Keratinocyte (primary cell): ENCODE data around the gene ARPC1B. TPM values are rescaled to one million over a fixed set of nuclear protein-coding genes. Genes with fewer than 3 reads are reported as not detected.

ENCODE experiments used
- DNase-seq: peaks from one replicate; pipeline ENCODE4 v3.0.0-alpha.2; 2011; ENCODE audit warnings: low read depth, missing footprints, low spot score
- FAIRE-seq: peaks from 2 replicates; lab custom pipeline; 2011; peaks lifted over from hg19 to GRCh38; lab: Jason Lieb, UNC
- H2AFZ ChIP-seq: 2 replicates; pipeline ENCODE4 v1.6.0; 2012; ENCODE audit warnings: low read length, control low read depth, inconsistent platforms; ENCODE audit not compliant: control insufficient read depth
- H3K27ac ChIP-seq: 2 replicates; pipeline ENCODE4 v1.5.1; 2011; ENCODE audit warnings: low read length; ENCODE audit not compliant: control insufficient read depth, insufficient read depth
- H3K27me3 ChIP-seq: 3 replicates; pipeline ENCODE4 v1.6.0; 2011; ENCODE audit warnings: low read length; ENCODE audit not compliant: control insufficient read depth, insufficient read depth; ENCODE audit errors: extremely low read depth
- H3K36me3 ChIP-seq, 2 experiments: 2 replicates in 1 of 2; 3 replicates in 1 of 2; pipeline ENCODE4 v1.5.1; 2011; ENCODE audit warnings: low read length in 2 of 2, mild to moderate bottlenecking in 1 of 2; ENCODE audit not compliant: control insufficient read depth in 2 of 2, insufficient read depth in 2 of 2; ENCODE audit errors: extremely low read depth in 1 of 2
- H3K4me1 ChIP-seq: 3 replicates; pipeline ENCODE4 v1.5.1; 2011; ENCODE audit warnings: low read length; ENCODE audit not compliant: control insufficient read depth, insufficient read depth; ENCODE audit errors: extremely low read depth
- H3K4me2 ChIP-seq: 3 replicates; pipeline ENCODE4 v1.6.0; 2011; ENCODE audit warnings: low read depth, low read length; ENCODE audit not compliant: control insufficient read depth, insufficient read depth; ENCODE audit errors: extremely low read depth
- H3K4me3 ChIP-seq, 3 experiments: fragments of 200-600 bp in 1 of 3; sonication (generic) in 1 of 3; 2 replicates in 2 of 3; 3 replicates in 1 of 3; pipeline ENCODE4 v1.5.1; 2011 to 2016; ENCODE audit warnings: low read length in 3 of 3, mild to moderate bottlenecking in 3 of 3, control low read depth in 2 of 3, inconsistent platforms in 1 of 3, low read depth in 1 of 3, mixed read lengths in 1 of 3, mixed run types in 1 of 3, moderate library complexity in 1 of 3; ENCODE audit not compliant: control insufficient read depth in 2 of 3, insufficient read depth in 2 of 3; ENCODE audit errors: extremely low read depth in 1 of 3
- H3K79me2 ChIP-seq: 2 replicates; pipeline ENCODE4 v1.6.0; 2012; ENCODE audit warnings: low read length; ENCODE audit not compliant: control insufficient read depth, insufficient read depth
- H3K9ac ChIP-seq: 3 replicates; pipeline ENCODE4 v1.6.0; 2011; ENCODE audit warnings: low read length; ENCODE audit not compliant: control insufficient read depth, insufficient read depth; ENCODE audit errors: extremely low read depth
- H3K9me1 ChIP-seq: 3 replicates; pipeline ENCODE4 v1.6.0; 2011; ENCODE audit warnings: low read length; ENCODE audit not compliant: control insufficient read depth, insufficient read depth; ENCODE audit errors: extremely low read depth
- H3K9me3 ChIP-seq: 2 replicates; pipeline ENCODE4 v1.5.1; 2012; ENCODE audit warnings: low read depth, low read length; ENCODE audit not compliant: control insufficient read depth
- H4K20me1 ChIP-seq: 3 replicates; pipeline ENCODE4 v1.6.0; 2011; ENCODE audit warnings: low read length; ENCODE audit not compliant: control insufficient read depth, insufficient read depth; ENCODE audit errors: extremely low read depth
- CTCF ChIP-seq, 3 experiments: IDR thresholded peaks in 1 of 3; conservative IDR thresholded peaks in 1 of 3; optimal IDR thresholded peaks in 1 of 3; 2 replicates in 2 of 3; 3 replicates in 1 of 3; pipeline versions ENCODE3 to v1.5.1; 2011; ENCODE audit warnings: low read length in 3 of 3, mild to moderate bottlenecking in 3 of 3, moderate library complexity in 2 of 3, control low read depth in 1 of 3, inconsistent platforms in 1 of 3; ENCODE audit not compliant: insufficient read depth in 2 of 3; ENCODE audit errors: extremely low read depth in 1 of 3
- EZH2 ChIP-seq: IDR thresholded peaks from one replicate; pipeline ENCODE4 v1.6.1; 2012; ENCODE audit warnings: inconsistent platforms, mild to moderate bottlenecking, low read length, moderate library complexity
- dilution Hi-C: fragments of 300-500 bp; cut with MboI; formaldehyde crosslinking; loops from one replicate; pipeline ENCODE4 v1.7.0; 2020; ENCODE audit warnings: low sequenced_read_pairs; ENCODE audit not compliant: extremely low pct_ligation_motif_present
- polyA plus RNA-seq, 5 experiments: library from polyadenylated mRNA; depleted of rRNA in 3 of 5; stranded (reverse) in 3 of 5; stranded (forward) in 1 of 5; unstranded in 1 of 5; fragments of >200 nt; gene quantifications; 1 replicate in 1 of 5; 2 replicates in 3 of 5; 3 replicates in 1 of 5; pipeline versions ENCODE4 v1.2.1 to v1.2.3, GENCODE V29; 2011 to 2012; ENCODE audit warnings: missing spikeins in 2 of 5, low read depth in 1 of 5, low replicate concordance in 1 of 5

ARPC1B gene
- polyA plus RNA-seq, 1 donor (not counting 4 experiments of a cell fraction or from before 2014, with no cell fraction given), result 383 TPM

GRCh38 chr7:99331002-99331401 lies 43.5 kb upstream of the ARPC1B start:
- H3K27ac ChIP-seq, result peak overlapping the region; percentile 81
- TF ChIP-seq CTCF (optimal IDR thresholded peaks at IDR 0.05 in 1 of 3, IDR thresholded peaks at IDR 0.05 in 1 of 3, conservative IDR thresholded peaks at IDR 0.05 in 1 of 3; ENCODE audit: extremely low read depth in 1 of 3, insufficient read depth in 2 of 3, low read length in 3 of 3) (no peak), EZH2 (no peak)
- peaks cover 41% of the 10 kb centered on the region for H3K4me1 ChIP-seq
- H3K4me3 ChIP-seq, result peak overlapping the region in 1 of 3 experiments; percentile 11
- FAIRE-seq (no peak), DNase-seq (no peak)
- no peak overlapping the region for H2AFZ ChIP-seq
- peak overlapping the region; percentile 52 for H3K9ac ChIP-seq
- H3K9me3 ChIP-seq, result no peaks in the 10 kb centered on the region
- peaks cover 84% of the 10 kb centered on the region for H3K79me2 ChIP-seq
- dilution Hi-C loops, result no loop called here
- peak overlapping the region; percentile 50 for H3K4me2 ChIP-seq
- H4K20me1 ChIP-seq, result no peaks in the 10 kb centered on the region
- H3K9me1 ChIP-seq, result no peaks in the 10 kb centered on the region
- no peaks in the 10 kb centered on the region for H3K27me3 ChIP-seq
- H3K36me3 ChIP-seq, result peaks cover 7 to 15% of the 10 kb centered on the region in 2 experiments

- Histone ChIP-seq H3K9me3 (no peaks in the 10 kb centered on the region), H3K36me3 (peaks cover 24 to 39% of the 10 kb centered on the region in 2 experiments), H3K4me3 (no peak overlapping the region), H3K9me1 (no peaks in the 10 kb centered on the region), H3K27ac (no peak overlapping the region), H3K4me1 (no peaks in the 10 kb centered on the region), H3K9ac (no peak overlapping the region), H4K20me1 (no peaks in the 10 kb centered on the region), H2AFZ (no peak overlapping the region), H3K27me3 (no peaks in the 10 kb centered on the region), H3K79me2 (peaks cover 23% of the 10 kb centered on the region), H3K4me2 (no peak overlapping the region)
- DNase-seq (no peak), FAIRE-seq (no peak)
- dilution Hi-C loops, result no loop called here
- no peak for TF ChIP-seq CTCF (optimal IDR thresholded peaks at IDR 0.05 in 1 of 3, IDR thresholded peaks at IDR 0.05 in 1 of 3, conservative IDR thresholded peaks at IDR 0.05 in 1 of 3; ENCODE audit: extremely low read depth in 1 of 3, insufficient read depth in 2 of 3, low read length in 3 of 3)
- TF ChIP-seq EZH2, result no peak
Measured at GRCh38 chr7:99339595-99339994, 34.9 kb upstream of the ARPC1B start.
